Kasumi-1 (cell line): ENCODE measurements around the gene NACC2.
A peak's percentile ranks its signal among the peaks of the same experiment; 100 is the strongest.

Experiments used
- DNase-seq, 2 experiments: peaks; one replicate each; lab custom pipeline; 2025; lab: John Stamatoyannopoulos, UW

NACC2 gene

DNA sequence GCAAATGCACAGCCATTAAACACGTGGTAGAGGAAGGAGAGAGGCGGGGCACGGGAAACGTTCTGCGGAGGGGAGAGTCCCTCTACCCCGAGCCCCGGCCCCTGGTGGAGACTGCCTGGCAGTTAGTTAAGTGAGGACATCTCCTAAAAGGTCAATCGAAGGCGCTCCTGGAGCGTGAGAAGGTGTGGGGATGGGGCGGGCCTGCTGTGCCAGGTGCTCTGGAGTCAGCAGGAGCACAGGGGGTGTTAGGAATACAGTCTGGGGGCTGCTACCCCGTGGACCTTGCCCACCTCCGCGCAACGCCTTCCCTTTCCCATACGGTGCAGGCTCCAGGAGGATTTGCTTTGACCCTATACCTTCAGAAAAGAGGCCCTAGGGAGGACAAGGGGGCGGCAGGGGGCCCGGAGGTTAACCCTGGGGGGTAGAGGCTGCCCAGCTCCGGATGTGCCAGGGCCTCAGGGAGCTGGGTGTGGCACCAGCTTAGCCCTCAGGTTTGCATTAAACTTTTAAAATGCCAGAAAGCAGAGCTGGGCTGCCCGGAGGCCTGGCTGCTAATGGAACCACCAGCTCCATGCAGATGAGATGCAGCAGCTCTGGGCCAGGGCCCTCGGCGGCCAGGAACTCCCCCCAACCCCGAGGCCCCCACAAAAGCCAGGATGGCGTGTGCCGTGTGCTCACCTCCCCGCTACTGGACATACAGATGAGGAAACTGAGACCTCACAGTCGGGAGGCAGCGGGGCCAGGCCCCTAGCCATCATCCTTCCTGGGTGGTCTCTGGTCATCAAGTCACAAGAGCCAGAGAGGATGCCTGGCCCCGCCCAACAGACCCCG is 39.2 kb downstream of the NACC2 start:
- no peak for DNase-seq

DNA sequence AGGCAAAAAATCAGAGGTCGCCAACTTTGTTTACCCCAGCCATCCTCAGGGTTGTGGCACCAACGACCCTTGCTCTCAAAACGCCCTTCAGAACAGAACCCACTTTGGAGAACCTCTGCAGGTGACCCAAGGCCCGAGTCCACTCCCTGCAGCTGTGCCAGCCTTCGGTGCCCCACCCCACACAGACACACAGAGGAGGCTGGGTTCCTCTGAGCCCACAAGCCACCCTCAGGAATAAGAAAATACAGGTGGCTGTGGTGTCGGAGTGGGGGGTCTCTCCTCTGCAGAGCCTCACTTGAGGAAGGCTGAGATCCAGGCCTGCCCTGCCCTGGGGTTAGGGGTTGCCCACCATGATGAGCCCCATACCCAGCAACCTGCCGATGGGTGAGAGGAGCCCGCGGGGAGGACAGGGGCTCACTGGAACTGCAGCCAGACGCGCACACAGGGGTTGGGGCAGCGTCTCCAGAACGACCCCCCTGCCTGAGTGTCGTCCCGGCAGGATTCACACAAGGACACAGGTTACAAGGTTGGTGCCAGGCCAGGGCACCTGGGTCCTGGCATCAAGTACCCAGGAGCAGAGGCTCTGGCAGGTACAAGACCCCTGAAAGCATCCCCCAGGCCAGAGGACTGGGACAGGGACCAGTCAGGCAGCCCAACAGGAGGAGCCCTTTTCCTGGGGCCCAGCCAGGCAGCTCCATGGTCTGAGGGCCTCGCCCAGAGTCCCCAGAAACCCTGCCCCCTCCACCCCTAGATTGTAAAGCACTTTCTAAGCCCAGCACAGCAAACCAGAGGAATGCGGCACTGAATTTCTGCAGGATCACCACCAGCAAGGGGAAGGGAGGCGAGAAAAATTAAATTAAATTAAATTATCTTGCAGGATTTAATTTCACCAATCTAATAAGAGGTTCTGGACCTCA is 40.0 kb downstream of the NACC2 start:
- DNase-seq: no peak

DNA sequence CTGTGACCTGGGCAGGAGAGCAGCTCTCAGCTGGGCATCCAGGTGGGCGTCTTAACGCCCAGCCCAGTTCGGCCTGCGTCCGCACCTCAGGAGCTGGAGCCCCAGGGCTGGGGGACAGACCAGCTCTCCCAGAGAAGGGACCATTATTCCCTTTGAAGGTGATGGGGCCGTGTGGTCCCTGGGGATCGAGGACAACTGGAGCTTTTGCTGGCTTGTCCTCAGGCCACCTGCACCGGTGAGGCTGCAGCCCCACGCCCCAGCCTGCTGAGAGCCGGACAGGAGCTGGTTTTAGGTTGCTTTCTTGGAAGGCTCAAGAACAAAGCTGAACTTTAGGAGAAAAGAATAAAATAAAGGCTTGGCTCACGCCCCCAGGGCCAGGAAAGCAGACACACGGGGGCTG is 40.9 kb downstream of the NACC2 start:
- DNase-seq: no peak

GRCh38 chr9:136053757-136054142 is 41.3 kb downstream of the NACC2 start:
- DNase-seq: no peak

DNA sequence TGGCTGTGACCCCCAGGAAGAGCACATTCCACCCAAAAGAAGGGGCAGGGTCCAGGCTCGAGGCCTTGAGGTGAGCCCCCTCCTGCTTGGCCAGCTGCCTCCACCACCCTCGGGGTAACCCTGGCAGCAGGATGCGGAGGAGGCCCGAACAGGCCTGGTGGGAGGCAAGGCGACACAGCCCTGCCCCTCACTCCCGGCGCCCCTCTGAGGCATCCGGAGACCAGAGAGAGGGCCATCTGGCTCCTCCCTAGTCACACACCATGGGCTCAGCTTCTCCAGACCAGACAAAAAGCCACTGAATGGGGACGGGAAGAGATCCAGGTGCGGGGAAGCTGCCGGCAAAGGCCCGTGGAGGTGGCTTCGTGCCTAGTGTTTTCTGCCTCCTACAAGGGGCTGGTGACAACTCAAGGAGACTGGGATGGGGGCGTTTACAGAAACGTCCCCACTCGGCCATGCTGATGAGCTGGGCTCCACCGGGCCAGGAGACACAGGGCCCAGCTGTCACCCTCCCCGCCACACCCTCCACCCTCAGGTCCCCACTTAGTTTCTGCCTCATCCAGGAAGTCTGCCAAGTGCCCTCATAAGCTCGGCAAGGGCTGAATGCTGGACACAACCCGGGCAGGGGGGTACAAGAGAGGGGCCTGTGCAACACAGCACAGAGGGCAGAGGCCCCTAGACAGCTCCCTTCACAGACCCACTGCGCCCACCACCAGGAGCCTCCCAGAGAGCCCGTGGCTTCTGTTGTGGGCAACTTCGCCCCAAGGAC is 41.9 kb downstream of the NACC2 start:
- DNase-seq: no peak

DNA sequence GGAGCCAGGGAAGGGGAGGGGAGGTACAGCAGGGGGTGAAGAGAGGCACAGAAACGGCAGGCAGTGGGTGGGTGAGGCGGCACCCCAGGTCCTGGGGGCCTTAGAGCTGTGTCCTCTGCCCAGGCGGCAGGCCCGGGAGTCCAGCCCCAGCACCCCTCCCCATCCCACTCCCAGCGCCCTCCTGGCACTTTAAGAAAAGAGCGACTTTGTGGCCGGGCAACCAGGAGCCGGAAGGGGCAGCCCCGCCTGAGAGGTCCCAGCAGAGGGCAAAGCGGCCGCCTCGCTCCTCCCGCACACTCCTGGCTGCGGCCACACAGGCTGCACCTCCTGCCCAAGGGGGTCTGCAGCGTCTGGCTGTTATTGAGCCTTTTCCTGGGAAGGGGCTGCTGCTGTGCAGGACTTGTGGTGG is 42.6 kb downstream of the NACC2 start:
- DNase-seq: no peak

DNA sequence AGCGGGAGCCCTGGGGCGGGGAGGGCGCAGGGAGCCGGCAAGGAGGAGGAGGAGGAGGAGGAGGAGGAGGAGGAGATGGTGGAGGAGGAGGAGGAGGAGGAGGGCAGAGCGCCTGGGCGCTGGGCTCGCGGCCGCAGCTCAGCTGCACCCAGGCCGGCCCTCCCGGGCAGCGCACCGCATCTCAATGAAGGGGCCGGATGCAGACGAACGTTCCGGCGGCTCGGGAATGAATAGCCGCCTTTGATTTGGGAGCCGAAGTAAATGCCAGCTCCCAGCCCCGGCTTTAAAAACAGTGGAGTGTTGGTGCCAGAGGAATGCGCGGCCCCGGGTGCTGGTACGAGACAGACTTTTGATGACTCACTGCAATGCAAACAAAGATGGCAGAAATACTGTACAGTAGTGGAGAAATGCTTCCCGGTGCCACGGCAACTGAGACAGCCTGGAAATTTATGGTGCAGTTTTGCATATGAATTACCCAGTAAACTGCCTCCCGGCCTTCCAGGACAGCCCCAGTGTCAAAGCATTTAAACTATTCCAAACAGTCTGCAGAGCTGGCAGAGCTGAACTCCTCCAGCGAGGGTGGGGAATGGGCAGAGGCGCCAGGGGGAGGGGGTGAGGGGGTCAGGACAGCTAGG is 43.1 kb downstream of the NACC2 start:
- DNase-seq: peak; percentile 11 to 21

DNA sequence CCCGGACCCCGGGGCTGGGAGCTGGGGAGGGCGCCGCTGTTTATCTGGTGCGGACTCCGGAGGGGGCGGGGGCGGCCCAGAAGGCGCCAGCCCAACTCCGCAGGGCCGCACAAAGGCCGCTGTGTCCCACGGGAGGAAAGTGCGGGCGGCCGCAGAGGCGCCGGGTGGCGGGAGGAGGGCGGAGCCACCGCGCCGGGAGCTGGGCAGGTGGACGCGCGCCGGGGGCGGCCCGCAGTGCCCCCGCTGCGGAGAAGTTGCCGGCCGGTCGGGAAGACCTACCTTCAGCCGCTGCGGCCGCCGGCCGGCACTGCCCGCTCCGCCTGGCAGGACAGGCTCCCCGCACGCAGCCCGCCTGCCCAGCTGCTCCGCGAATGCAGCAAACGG is 43.6 kb downstream of the NACC2 start:
- no peak for DNase-seq

GRCh38 chr9:136050701-136051452 is 44.2 kb downstream of the NACC2 start:
- no peak for DNase-seq

- DNase-seq: no peak
These were observed 44.8 kb downstream of the NACC2 start for GRCh38 chr9:136050266-136050700.

- DNase-seq: no peak
These were observed 45.4 kb downstream of the NACC2 start for GRCh38 chr9:136049491-136050265.

GRCh38 chr9:136048560-136049411 is 46.3 kb downstream of the NACC2 start:
- DNase-seq: no peak

- DNase-seq: no peak
These were observed 47.1 kb downstream of the NACC2 start for GRCh38 chr9:136047775-136048559.

DNA sequence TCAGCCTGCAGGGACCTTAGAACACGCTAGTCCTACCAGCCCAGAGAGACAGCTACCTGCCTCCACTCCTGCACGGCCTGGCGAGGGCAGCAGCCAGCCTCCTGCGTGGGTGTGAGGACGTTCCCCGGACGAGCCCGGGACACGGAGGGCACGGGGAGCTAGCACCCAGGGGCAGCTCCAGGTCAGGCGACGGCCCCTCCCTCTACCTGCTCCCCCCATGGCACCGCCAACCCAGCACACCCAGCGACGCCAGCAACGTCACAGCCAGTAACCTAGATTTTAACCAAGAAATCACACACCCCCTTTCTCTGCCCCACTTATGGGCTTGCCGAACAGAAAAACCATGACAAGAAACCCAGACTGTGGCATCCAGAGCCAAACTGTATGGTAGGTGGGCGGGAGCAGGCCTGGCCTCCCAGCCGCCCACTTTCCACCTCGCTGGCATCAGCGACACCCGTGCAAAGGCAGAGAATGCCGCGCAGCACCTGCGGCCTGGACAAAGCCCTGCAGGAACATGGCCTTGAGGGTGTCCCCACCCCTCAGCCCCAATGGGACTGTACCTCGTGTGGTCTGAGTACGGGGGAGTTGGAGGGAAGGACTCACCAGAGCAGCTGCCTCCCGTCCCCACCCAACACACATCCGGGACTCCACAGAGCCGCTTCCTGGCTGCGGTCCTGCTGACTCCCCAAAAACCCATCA is 47.9 kb downstream of the NACC2 start:
- no peak for DNase-seq

DNA sequence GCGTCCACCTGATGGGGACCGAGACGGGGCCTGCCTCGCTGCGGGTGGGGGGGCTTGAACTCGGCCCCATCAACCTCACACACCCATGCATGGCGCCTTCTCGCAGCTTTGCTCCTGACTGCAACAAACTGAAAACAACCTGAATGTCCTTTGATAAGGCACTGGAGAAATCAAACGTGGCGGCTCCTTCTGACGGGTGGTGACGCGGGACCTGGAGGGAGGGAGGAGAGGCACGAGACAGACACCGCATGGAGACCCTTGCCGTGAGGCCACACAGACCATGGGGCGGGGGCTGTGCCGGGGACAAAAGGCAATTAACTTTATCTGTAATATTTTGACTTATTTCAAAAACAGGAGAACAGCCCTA is 48.6 kb downstream of the NACC2 start:
- no peak for DNase-seq

DNA sequence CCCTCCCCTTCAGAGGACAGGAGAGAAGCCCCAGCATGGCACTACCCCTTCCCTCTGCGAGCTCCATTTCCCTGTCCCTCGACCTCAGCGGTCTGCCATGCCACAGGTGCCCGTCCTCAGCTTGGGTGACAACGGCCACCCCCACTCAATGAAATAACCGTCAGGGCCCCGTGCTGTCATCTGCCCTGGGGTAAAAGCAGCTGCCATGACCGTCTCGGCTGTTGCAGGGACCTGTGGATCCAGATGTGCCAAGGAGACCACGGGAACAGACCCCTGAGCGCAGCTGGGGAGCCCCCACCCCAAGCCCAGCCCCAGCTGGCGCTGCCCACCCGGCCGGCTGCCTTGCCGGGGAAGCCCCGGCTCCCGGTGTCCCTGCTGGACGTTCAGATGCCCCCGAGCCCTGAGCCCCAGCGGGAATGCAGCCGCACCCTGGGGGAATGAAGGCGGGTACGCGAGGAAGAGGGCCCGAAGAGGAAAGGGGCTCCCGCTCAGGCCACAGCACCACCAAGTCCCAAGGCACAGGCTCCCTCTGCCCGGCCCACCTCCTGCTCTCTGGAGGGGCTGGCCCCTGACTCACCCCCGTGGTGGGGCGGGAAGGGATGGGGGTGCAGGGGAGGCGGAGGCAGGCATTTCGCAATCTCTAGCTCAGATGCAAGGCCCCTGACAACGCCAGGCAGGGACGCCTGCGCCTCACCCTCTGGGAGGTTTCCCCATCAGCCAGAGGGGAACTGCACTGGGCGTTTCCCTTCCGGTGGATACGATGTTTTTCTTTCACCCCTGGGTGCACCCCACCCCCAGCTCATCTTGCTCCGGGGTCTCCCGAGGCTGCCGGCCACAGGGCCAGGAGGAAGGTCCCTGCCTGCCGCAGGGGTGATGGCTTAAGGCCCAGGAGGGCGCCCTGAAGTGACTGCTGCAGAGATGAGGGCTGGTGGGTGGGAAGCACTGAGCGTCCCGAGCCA is 49.2 kb downstream of the NACC2 start:
- peak; percentile 66 to 75 for DNase-seq
